ENCODE measurements around the gene RECQL. TPM values are rescaled to one million over a fixed set of nuclear protein-coding genes. Genes with fewer than 3 reads are reported as not detected.

RECQL gene
- total and polyA plus RNA-seq, 2 of the 8 experiments (the other 6 are each of a cell fraction or from before 2014, with no cell fraction given), result 8.1 to 40.3 TPM

DNA sequence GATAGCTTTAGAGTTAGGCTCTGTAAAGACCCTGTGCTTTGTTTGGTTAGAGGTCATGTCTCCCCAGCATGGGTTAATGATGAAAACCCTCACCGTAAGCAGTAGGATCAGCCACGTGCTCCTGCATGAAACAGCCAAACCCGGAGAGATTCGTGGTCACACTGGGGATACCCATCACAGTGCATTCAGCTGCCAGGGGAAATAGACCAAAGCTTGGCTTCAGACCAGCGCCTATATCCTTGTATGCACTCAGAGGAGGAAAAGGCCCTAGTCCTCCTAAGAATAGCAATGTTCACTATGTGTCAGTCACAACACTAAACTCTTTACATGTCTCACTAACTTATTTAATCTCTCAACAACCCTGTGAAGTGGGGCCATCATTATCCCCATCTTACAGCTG, 41.0 kb upstream of the RECQL start (continued):
- no peak for TF ChIP-seq SP2 (IDR thresholded peaks at IDR 0.05; ENCODE audit: low read length)
- TF ChIP-seq RNF2 (IDR thresholded peaks at IDR 0.05; ENCODE audit: borderline replicate concordance, low read depth, low read length, missing control alignments, poor library complexity, severe bottlenecking), result no peak
- TF ChIP-seq JUND (IDR thresholded peaks at IDR 0.05; ENCODE audit: low read length), result no peak
- no peak for TF ChIP-seq SUZ12 (IDR thresholded peaks at IDR 0.05; ENCODE audit: low read length)

All from H1 (cell line).